Left forelimb (tissue), 1 donor: ENCODE measurements around the gene C10orf95.

Experiments used
- DNase-seq: peaks from one replicate; pipeline ENCODE4 v3.0.0-alpha.2; 2018; ENCODE audit warnings: low spot score

The C10orf95 gene

GRCh38 chr10:102434394-102435132, 16.8 kb downstream of the C10orf95 start:
- no peak for DNase-seq

DNA sequence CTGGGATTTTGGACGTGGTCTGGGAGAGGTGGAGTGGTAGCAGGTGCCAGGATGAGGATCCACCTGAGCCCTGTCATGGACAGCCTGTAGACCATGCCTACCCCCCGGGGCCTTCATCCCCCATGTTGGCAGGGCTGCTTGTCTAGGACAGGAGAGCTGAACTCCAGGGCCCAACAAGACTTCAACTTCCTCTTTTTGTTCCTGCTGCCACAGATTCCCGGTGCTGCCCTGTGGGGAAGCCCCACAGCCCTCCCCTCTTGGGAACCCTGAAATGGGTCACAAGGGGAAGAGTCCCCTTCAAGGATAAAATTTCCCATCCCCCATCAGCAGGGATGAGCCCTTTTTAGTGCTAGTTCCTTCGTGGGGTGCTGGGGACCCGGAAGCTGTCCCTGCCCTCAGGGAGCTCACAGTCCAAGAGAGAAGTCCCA, 17.7 kb downstream of the C10orf95 start:
- DNase-seq, result no peak

DNA sequence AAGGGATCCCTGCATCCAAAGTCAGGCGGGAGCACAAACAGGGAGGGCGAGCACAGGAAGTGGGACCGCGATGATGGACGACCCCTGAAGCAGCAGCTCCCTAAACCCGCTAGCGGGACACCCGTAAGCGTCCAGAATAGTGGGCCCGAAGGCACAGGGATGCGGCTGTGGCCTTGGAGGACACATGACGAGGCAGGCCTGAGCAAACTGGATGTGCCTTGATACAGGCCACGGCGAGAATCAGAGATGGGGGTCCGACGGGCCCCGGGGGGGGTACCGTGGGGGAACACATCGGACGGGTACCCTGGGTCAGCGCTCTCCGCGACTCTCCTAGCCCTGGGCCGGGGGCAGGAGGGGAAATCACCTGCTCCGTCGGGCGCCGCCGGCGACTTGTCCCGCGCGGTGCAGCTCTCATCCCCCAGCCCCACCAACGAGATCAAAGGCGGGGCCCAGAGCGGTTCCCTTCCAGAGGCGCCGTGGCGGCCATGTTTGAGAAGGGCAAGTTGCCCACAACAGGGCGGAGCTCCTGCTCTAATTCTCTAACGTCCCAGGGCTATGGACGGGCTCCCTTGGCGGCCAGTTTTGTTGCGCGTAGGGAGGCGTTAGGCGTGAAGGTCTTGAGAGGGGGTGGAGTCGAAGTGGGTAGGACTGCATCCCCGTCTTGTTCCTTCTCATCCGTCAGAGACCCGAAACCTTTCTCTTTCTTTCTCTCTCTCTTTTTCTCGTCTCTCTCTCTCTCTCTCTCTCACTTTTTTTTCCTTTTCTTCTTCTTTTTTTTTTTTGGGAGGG, 19.0 kb downstream of the C10orf95 start, which contains the start of gene CUEDC2:
TSS of gene CUEDC2 (minus strand) at position 413 of the 789 bp plus-strand sequence. CDS start 7,386 bp downstream, outside the sequence.
- peak; percentile 98 for DNase-seq

DNA sequence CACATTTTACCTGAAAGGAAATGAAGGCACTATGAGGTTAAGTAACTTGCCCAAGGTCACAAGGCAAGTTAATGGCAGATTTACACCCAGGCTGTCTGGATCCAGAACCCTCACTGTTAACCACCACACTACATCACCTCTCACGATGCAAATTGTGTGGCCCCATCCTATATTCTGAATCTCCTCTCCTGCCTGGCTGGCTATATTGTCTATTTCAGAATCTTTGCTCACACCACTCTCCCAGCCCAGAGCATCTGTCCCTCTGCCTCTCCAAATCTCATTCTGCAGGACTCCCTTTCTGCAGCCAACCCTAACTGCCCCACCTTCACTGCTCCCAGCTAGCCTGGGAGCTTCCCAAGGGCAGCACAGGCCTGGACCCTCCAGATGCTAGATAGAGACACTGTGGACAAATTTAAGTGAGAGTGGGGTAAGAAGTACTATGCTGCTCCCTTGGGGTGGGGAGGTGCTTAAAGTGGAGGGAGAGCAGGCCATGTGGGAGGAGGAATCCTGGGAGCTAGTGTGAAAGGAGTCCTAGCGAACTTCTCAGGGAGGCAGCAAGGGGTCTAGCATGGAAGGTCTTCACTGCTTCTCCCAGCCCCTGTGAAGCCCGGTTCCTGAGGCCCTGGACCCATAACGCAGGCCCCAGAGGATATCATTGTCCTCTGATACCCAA, 19.8 kb downstream of the C10orf95 start:
- no peak for DNase-seq

DNA sequence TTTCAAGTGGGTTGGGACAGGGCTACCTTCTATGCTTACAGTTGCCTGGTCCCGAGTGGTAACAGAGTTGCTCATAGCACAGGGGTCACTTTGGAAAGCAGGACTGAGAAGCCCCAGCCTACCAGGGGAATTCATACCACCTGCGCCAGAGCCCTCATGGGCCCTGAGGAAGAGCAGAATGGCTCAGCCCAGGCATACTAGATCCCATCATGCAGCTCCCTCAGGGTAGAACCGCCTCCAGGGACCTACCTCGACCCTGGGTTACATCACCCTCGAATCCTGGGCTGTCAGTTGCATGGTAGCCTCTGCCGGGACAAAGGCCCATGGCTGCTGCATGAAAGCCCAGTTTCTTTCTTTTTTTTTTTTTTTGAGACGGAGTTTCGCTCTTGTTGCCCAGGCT, 21.9 kb downstream of the C10orf95 start:
- no peak for DNase-seq

- DNase-seq, result no peak
Observed at GRCh38 chr10:102426803-102427287, 24.5 kb downstream of the C10orf95 start.

DNA sequence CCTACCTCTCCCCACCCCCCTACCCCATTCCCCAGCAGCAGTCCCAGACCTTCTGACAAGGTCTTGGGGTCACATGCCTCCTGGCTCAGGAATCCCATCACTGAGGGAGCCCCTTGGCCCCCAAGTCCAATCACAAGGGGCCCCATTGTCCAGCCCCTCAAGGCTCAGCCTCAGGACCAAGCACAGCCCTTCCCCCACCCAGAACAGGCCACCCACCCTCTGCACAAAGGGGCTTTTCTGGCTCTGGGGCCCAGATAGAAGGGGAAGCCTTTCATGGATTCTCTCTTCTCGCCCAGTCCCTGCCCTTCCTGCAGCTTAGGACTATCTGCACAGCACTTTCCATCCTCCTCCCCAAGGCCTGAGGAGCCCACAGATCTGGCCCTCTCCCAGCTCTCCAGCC, 25.9 kb downstream of the C10orf95 start:
- no peak for DNase-seq

- DNase-seq, result no peak
Observed at GRCh38 chr10:102424916-102425315, 26.4 kb downstream of the C10orf95 start.

DNA sequence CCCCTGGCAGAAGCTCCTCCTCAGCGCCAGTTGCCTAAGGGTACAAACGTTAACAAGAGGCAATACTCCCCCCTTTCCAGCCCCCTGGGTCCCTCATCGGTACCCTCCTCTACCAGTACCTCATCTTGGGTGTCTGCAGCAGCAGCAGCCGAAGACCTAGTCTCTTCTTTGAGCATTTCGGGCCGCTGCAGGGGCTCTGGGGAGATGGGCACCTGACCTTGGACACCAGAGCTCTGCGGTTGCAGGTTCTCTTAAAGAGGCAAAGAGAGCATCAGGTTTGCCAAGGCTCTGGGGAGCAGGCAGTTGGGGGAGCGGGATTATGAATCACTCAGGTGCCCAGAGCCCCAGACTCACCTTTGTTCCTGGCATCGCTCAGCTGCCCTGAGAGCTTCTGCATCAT, 27.2 kb downstream of the C10orf95 start:
- no peak for DNase-seq

DNA sequence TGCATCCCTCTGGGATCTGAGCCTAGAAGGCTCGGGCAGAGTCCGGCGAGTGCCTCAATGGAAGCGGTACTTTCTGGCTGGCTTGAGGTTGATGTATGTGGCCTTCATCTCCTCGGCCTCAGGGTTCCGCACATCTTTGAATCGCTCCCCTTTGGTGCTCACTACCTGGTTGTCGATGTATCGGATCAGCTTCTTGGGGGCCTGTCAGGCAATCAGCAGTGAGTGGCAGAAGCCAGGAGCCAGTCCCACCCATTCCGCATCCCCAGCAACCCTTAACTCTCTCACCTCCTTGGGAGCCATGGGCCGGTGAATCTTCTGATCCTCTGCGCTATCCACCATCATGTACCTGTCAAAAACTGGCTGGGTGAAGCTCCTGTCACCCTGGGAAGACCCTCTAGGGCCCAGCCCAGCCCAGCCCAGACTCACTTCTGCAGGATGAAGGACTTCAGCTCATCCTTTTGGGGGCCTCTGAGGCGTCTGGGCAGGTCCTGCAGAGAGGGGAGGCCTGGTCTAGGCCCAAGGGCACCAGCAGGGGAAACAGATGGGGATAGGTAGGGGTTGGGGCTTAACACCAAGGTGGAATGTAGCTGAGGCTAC, 27.9 kb downstream of the C10orf95 start:
- no peak for DNase-seq

GRCh38 chr10:102422545-102423129, 28.7 kb downstream of the C10orf95 start:
- peak; percentile 80 for DNase-seq

DNA sequence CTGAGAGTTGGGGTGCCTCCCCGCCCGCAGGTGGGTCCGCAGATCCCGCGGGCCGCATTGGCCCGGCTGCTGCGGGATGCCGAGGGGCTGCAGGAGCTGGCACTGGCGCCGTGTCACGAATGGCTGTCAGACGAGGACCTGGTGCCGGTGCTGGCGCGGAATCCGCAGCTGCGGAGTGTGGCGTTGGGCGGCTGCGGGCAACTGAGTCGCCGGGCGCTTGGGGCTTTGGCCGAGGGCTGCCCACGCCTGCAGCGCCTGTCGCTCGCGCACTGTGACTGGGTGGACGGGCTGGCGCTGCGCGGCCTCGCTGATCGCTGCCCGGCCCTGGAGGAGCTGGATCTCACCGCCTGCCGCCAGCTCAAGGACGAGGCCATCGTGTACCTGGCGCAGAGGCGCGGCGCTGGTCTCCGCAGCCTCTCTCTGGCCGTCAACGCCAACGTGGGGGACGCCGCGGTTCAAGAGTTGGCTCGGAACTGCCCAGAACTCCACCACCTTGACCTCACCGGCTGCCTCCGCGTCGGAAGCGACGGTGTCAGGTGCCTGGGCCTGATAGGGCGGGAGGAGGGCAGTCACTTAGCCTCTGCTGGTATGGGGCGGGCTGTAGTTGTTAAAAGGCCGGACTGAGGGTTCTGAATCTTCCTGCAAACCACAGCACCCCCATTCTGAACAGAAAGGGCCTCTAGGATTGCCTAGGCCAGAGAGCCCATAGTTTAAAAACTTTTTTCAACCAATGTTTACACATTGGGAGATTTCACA, 29.4 kb downstream of the C10orf95 start:
- no peak for DNase-seq

DNA sequence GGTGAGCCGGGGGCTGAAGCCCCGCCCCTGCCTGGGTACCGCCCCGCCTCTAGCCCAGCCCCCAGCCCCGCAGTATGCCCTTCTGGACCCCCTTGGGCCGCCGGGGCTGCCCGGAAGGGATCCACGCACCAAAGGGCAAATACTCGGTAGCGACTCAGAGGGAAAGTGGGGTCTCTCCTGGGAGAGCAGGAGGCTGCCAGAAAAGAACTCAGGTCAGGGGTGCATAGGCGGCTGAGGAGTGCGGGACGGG, 29.9 kb downstream of the C10orf95 start:
- no peak for DNase-seq

GRCh38 chr10:102420714-102421506, 30.4 kb downstream of the C10orf95 start, which contains the start of gene FBXL15:
FBXL15 (plus strand) TSS chr10:102420836; CDS start chr10:102421130, 294 bp downstream.
- peak; percentile 96 for DNase-seq

DNA sequence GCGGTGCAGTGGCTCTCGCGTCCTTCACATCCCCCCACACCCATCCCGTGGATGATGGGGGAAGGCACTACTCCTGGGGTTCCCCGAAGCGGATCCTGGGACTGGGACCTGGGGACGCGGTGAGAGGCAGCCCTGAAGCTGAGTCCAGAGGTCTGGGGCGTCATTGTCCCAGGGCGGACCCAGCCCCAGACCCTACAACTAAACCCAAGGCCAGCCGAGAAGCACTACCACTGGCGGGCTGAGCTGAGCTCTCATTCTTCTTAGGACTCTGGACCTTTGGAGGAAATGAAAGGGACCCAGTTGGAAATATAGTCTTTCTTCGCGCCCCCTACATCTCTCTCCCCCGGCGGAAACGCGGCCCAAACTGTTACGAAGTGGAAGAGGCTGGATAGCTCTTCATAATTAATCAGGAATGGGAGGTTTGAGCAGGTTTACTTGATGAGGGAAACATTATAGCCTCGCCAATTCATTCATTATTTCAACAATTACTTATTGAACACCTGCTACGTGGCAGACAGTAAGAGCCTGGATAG, 31.1 kb downstream of the C10orf95 start:
- DNase-seq, result no peak

GRCh38 chr10:102419269-102420180, 31.8 kb downstream of the C10orf95 start:
- DNase-seq, result peak; percentile 76

GRCh38 chr10:102418622-102419268, 32.6 kb downstream of the C10orf95 start, which contains the start of gene PSD:
PSD (minus strand) TSS chr10:102418785; CDS start chr10:102417038, 1,747 bp downstream.
- DNase-seq, result no peak

DNA sequence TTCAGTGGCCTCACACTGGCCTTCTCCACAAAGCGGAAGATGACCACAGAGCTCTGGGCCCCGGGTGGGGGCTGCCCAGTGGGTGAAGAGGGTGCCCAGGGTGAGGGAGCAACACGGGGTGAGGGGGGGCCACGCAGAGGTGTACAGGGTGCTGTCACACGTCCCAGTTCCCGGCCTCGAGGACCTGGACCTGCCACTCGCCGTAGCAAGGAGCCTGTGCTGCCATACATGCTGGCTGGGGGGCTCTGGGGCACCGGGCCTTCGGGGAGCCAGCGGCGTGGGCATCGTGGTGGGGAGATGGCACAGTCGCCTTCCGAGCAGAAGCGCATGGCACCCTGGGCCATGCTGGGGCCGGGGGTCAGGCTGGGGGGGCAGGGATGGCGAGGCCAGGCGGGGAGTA, 34.6 kb downstream of the C10orf95 start:
- no peak for DNase-seq
